HG02981 (cell line): ENCODE data around the gene JAK1.
A peak's percentile ranks its signal among the peaks of the same experiment; 100 is the strongest.

Source experiments
- ATAC-seq: cut with Tn5 transposase; IDR thresholded peaks from one replicate; pipeline ENCODE4 v1.9.1; 2021; ENCODE audit warnings: mild to moderate bottlenecking, moderate library complexity; ENCODE audit not compliant: unreplicated experiment

Gene JAK1

DNA sequence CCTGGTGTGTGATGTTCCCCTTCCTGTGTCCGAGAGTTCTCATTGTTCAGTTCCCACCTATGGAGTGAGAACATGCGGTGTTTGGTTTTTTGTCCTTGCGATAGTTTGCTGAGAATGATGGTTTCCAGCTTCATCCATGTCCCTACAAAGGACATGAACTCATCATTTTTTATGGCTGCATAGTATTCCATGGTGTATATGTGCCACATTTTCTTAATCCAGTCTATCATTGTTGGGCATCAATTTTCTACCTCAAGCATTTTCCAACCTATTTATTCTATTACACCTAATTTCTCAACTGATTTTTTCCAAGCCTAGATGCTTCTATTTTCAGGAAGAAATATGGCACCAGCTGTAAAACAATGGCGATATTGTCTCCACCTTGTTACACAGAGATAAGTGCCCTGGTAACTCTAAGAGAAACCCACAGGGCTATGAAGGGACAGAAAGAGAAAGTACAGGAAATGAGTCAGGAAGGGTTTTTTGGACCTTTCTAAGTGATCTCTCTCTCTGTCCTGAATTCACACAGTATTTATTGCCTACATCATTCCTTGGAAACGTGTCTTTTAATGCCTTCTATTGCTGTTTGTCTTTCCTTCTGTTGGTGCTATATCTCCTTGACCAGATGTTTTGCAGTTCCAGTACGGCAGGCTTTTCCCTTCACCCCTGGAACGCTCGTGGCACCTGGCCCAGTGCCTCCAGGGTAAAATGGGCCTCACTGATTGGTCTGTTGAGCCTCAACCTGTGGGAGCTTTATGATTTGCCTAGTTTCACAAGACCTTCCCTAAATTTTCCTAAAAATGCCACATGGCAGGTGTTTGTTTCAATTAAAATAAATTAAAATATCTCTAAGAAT lies 14.6 kb upstream of the JAK1 start:
- ATAC-seq = no peak

DNA sequence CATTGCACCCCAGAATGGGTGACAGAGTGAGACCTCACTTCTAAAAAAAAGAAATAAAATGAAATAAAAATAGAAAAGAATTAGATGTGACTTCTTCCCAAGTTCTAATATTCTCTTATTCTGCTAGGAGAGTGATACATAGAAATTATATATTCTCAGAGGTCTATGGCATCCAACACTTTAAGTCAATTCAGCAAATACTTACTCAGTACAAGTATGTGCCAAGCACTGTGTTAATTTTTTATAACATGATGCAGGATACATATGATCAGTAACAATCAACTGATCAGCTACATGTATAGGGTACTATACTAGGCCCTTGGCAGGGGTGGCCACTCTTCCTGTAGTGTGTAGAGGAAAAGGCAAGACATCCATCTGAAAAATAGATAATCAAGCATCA lies 13.0 kb upstream of the JAK1 start:
- ATAC-seq = no peak

DNA sequence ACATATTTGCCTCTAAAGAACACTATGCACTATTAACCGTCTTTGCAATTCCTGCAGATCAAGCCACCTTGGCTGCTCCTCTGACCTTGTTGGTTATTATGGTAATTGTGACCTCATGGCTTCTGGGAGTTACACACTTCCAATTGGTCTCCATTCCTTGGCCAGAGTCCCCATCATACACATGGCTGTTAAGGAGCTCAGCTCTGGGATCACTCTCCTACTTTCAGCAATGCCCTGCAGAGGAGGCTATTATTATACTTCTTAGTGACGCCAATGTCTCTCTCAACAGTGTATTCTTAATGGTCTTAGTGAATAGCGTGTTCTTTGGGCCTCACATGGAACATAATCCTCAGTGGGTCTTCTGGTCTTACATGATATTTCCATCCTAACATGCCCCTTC lies 10.0 kb upstream of the JAK1 start:
- no peak for ATAC-seq

- ATAC-seq = no peak
Observed at GRCh38 chr1:64975740-64976139, 9.4 kb upstream of the JAK1 start.

- no peak for ATAC-seq
Observed at GRCh38 chr1:64975127-64975526, 8.8 kb upstream of the JAK1 start.

GRCh38 chr1:64974288-64974825 lies 8.0 kb upstream of the JAK1 start:
- ATAC-seq = no peak

GRCh38 chr1:64973061-64973647 lies 6.8 kb upstream of the JAK1 start:
- ATAC-seq = no peak

DNA sequence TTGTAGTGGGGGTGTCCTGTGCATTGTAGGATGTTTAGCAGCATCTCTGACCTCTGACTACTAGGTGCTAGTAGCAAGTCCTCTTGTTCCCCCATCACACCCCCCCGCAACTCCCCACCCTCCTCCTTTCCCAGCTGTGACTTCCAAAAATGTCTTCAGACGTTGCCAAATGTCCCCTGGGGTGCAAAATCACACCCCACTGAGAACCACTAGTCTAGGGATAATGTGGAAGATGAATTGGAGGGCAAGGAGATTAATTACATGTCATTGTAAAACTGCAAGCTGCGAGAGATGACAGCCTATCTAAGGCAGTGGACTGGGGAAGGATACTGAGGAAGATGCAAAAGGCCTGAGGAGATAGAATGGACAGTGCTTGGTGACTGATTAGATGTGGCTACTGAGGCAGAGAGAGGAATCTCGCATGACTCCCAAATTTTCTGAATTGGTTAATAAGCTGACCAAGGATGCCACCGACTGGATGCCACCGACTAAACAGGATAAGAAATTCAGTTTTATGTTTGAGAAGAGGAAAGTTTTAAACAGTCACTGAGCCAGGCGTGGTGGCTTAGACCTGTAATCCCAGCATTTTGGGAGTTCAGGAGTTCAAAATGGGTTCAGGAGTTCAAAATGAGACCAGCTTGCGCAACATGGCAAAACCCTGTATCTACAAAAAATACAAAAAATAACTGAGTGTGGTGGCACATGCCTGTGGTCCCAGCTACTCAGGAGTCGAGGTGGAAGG lies 3.1 kb upstream of the JAK1 start:
- no peak for ATAC-seq

DNA sequence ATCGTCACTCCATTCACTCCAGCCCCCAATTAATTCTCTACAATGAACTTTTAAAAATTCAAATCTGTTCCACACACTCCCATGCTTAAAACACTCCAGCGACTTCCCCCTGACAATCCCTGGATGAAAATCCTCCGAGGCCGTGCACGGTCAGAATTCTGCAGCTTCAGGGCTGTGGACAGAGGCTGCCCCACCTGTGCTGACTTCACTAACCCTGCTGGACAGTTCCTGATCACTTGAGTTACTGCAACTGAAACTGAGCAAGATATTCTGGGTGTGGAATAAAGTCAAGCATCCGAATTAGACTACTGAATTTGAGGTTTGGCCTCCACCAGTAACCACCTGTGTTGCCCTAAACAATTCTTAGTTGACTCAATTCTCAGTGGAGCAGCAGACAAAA lies 1.0 kb upstream of the JAK1 start:
- ATAC-seq = no peak

GRCh38 chr1:64965366-64966157 lies 787 bp downstream of the JAK1 start:
- peak; percentile 45 for ATAC-seq

GRCh38 chr1:64963466-64963865 lies 2.9 kb downstream of the JAK1 start:
- ATAC-seq = no peak

DNA sequence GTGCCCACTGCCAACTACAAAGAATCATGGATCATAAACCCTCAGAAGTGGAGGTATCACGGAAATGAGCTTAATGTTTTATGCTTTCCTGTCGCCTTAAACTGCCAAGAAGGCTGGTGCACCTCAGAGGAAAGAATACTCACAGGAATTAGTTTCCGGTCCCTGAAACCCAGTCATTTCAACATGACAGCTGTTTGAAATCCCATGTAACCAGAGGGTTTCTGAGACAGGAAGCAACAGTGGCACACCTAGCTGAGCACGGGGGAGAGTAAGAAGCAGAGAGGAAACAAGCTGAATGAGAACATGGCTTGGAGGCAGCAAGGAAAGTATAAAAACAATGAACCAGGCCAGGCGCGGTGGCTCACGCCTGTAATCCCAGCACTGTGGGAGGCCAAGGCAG lies 3.9 kb downstream of the JAK1 start:
- ATAC-seq = no peak

DNA sequence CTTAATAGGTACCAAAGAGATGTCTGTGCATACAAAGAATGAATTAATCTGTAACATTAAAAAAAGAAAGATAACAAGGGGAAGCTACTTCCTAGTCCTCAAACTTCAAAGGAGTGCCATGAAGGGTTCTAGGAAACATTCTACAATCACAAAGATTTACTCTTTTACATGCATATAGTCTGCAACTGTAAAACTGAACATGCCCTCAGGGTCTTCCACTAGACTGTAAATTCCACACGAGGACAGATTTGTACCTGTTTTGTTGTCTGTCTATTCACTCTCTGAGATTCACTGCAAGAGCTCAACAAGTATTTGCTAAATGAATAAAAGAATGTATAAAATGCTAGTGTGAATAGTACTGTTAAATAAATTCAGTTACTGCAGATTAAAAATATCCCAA lies 4.4 kb downstream of the JAK1 start:
- ATAC-seq = no peak

GRCh38 chr1:64960731-64961130 lies 5.6 kb downstream of the JAK1 start:
- ATAC-seq = peak; percentile 70

DNA sequence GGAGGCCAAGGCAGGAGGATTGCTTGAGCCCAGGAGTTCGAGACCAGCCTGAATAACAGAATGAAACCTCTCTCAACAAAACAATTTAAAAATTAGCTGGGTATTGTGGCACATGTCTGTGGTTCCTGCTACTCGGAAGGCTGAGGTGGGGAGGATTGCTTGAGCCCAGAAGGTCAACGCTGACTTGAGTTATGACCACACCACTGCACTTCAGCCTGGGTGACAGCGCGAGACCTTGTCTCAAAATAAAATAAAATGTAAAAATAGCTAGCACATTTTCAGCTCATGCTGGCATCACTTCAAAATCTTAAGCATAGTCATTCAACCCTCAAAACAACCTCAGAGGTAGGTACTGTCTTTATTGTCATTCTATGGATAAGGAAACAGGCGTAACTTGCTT lies 6.4 kb downstream of the JAK1 start:
- ATAC-seq = no peak

- ATAC-seq = peak; percentile 67
Observed at GRCh38 chr1:64956733-64957441, 9.5 kb downstream of the JAK1 start.

DNA sequence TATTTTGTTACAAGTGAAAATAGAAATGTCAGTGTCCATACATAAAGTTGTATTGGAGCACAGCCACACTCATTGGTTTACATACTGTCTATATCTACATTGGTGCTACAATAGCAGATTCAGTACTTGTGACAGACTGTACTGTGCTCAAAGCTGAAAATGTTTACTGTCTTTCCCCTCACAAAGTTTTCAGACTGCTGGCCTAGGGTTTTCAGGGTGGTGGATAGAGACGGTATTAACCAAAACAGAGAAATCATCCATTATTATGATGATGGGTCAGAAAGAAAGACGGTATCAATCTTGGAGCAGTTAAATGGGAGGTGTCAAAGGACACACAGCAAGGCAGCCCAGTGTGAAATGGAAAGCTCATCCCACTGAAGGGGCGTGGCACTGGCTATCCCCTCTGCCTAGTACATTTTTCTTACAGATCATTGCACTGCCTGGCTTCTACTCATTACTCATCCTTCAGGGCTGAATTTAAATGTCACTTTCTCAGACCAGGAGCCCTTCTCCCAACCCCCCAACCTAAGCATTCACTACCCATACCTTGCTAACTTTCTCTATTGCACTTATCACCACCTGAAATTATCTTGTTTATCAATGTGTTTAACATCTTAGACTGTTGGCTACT lies 10.2 kb downstream of the JAK1 start:
- no peak for ATAC-seq

DNA sequence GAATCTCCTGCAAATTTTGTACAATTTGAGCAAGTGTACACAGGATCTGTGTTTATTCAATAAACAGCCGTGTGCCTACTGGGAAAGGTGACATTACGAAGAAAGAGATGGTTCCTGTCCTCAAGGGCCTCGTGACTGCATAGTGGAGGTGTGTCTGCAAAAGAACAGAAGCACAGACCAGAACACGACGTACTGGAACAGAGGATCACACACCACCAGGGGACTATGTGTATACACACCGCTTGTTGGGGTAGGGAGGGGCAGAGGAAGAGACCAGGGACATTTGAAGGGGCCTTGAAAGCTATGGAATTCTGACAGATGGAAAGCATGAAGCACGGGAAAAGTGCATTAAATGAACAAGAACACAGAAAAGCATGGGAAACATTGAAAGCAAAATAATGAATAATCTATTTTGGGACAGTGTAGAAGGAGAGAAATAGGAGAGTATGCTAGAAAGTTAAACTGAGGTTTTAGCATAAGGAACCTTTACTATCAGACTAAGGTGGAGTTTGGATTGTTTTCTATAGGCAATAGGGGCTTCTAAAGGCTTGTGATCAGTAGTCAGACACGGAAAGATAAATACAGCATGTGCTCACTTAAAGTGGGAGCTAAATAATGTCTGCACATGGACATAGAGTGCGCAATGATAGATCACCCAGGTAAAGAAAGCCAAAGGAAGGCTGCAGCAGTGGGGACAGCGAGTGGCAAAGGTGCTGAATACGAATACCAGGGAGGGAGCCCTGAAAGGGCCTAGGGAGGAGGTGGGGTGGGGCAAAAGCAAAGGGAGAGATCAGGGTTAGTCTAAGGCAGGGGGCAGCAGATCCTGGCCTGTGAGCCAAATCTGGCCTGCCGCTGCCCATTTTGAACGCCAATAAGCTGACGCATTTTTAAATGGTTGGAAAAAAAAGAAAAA lies 11.0 kb downstream of the JAK1 start:
- no peak for ATAC-seq

DNA sequence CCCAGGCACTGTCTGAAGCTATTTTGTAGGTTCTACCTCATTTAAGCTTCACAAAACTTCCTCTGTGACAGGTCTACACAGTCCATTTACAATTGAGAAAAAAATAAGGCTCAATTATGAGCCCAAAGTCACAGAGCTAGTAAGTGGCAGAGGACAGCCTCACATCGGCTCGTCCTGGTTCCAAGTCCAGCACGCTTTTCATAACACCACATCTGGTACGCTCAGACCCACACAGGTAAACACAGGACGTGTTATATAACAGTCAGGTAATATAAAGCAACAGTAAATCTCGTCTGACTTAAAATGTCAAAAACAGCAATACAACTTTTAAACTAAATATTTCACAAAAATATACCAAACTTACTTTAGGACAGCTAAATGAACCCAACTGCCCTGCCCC lies 13.1 kb downstream of the JAK1 start:
- ATAC-seq = no peak
